C4-2B (cell line): ENCODE measurements around the gene VPS13D.

Experiments used
- CTCF ChIP-seq: fragments of 450-650 bp; conservative IDR thresholded peaks from 2 replicates; pipeline ENCODE4 v1.5.1; 2017; ENCODE audit warnings: mild to moderate bottlenecking
- ZFX ChIP-seq: fragments of 450-650 bp; IDR thresholded peaks from 2 replicates; pipeline ENCODE4 v1.6.1; 2017

DNA sequence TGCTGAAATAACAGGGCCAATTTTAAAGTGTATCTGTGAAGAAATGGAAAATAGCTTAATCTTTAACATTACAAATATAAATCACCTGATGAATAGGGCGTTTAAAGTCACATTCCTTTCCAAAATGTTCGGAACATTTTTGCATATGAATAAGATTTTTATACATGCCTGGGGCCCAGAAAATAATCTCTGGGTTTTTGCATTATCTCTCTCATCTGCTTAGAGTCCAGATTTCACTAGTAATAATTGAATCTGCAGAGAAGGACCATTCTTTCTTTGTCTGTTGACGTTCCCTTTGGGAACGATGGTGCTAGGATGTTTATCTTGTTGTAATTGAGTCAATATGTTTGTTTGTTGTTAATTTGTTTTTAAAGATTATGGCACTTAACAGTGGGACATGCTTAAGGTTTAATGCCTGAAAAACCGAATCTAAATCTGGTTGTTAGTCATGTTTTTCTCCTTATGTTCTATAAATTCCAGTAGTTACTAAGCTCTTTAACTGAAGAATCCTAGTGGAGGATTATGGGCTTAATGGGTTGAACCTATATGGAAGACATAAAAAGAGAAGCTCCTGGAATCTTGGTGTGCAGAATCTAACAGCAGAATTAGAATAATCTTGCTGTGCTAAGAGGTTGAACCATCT lies 140.6 kb downstream of the VPS13D start:
- no peak for TF ChIP-seq CTCF
- TF ChIP-seq ZFX, result no peak
